Parathyroid adenoma (tissue), 2 donors: Measurements from ENCODE around the gene C1orf198.

Experiments
- H2AFZ ChIP-seq: fragments of 300-600 bp; sonication (generic); one replicate; pipeline ENCODE4 v1.7.0; 2017; ENCODE audit warnings: antibody characterized with exemption, mild to moderate bottlenecking
- H3K27ac ChIP-seq: fragments of 300-600 bp; sonication (generic); one replicate; pipeline ENCODE4 v1.7.0; 2017
- H3K27me3 ChIP-seq: fragments of 300-600 bp; sonication (generic); one replicate; pipeline ENCODE4 v1.7.0; 2017; ENCODE audit warnings: low read length; ENCODE audit not compliant: control insufficient read depth, insufficient read depth
- H3K36me3 ChIP-seq: fragments of 300-600 bp; sonication (generic); one replicate; pipeline ENCODE4 v1.7.0; 2017; ENCODE audit warnings: low read length; ENCODE audit not compliant: control insufficient read depth, insufficient read depth
- H3K4me1 ChIP-seq: fragments of 300-600 bp; sonication (generic); one replicate; pipeline ENCODE4 v1.7.0; 2017; ENCODE audit warnings: control low read depth
- H3K4me2 ChIP-seq: fragments of 300-600 bp; sonication (generic); one replicate; pipeline ENCODE4 v1.7.0; 2017; ENCODE audit warnings: low read length
- H3K4me3 ChIP-seq: fragments of 300-600 bp; sonication (generic); one replicate; pipeline ENCODE4 v1.7.0; 2017; ENCODE audit warnings: low read depth, low read length
- H3K79me2 ChIP-seq: fragments of 300-600 bp; sonication (generic); one replicate; pipeline ENCODE4 v1.7.0; 2017; ENCODE audit warnings: control low read depth
- H3K9ac ChIP-seq: fragments of 300-600 bp; sonication (generic); one replicate; pipeline ENCODE4 v1.7.0; 2017; ENCODE audit warnings: mild to moderate bottlenecking
- H3K9me3 ChIP-seq: fragments of 300-600 bp; sonication (generic); one replicate; pipeline ENCODE4 v1.7.0; 2017; ENCODE audit warnings: low read length; ENCODE audit not compliant: control insufficient read depth
- TF ChIP-seq, protein P1 (sequence below): fragments of 300-600 bp; sonication (generic); IDR thresholded peaks from one replicate; pipeline ENCODE4 v1.7.0; 2017; ENCODE audit warnings: antibody characterized with exemption, mild to moderate bottlenecking
- donor health status: primary hyperparathyroidism.

Gene C1orf198

DNA sequence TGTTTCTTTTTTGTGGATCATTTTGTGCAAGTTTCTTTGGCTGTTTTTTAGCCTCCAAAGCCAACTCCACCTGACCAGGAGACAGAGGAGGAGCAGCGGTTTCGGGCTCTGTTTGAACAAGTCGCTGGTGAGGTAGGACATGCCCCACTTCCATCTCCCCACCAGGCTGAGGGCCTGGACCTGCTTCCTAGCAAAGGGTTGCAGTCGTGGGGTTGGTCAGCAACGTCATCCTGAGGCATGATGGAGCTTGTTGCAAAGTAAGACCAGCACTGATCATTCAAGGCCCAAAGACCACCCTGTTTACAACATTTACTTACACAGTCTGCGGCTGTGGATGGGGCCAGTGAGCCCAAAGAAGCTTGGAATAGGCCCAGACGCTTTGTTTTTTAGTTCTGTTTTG lies 80.8 kb downstream of the C1orf198 start:
- no peaks in the 10 kb centered on the region for H3K4me1 ChIP-seq
- no peaks in the 10 kb centered on the region for H3K27me3 ChIP-seq
- no peak overlapping the region for H2AFZ ChIP-seq
- H3K9ac ChIP-seq: no peak overlapping the region
- no peaks in the 10 kb centered on the region for H3K9me3 ChIP-seq
- TF ChIP-seq, protein P1, sequence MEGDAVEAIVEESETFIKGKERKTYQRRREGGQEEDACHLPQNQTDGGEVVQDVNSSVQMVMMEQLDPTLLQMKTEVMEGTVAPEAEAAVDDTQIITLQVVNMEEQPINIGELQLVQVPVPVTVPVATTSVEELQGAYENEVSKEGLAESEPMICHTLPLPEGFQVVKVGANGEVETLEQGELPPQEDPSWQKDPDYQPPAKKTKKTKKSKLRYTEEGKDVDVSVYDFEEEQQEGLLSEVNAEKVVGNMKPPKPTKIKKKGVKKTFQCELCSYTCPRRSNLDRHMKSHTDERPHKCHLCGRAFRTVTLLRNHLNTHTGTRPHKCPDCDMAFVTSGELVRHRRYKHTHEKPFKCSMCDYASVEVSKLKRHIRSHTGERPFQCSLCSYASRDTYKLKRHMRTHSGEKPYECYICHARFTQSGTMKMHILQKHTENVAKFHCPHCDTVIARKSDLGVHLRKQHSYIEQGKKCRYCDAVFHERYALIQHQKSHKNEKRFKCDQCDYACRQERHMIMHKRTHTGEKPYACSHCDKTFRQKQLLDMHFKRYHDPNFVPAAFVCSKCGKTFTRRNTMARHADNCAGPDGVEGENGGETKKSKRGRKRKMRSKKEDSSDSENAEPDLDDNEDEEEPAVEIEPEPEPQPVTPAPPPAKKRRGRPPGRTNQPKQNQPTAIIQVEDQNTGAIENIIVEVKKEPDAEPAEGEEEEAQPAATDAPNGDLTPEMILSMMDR: no peak
- H3K79me2 ChIP-seq: no peaks in the 10 kb centered on the region
- no peak overlapping the region for H3K4me3 ChIP-seq
- H3K27ac ChIP-seq: no peak overlapping the region
- no peaks in the 10 kb centered on the region for H3K36me3 ChIP-seq
- no peak overlapping the region for H3K4me2 ChIP-seq
